Epithelial cell of proximal tubule (primary cell): ENCODE results near the gene CSTF3. TPM values are rescaled to one million over a fixed set of nuclear protein-coding genes. Genes with fewer than 3 reads are reported as not detected.
"Not testable (repeated sequence)": the region's sequence is repeated elsewhere in the genome, so short reads cannot be mapped to it uniquely, and the experiment has no call there.

Experiments
- DNase-seq: peaks from one replicate; pipeline ENCODE4 v3.0.0-alpha.2; 2011; ENCODE audit warnings: low read depth
- H3K4me3 ChIP-seq: 2 replicates; pipeline ENCODE4 v1.5.1; 2011; ENCODE audit warnings: low read depth, mild to moderate bottlenecking, low read length
- total RNA-seq: library from RNA; depleted of rRNA; stranded (reverse); fragments of >200 nt; gene quantifications from 2 replicates; pipeline ENCODE4 v1.2.3, GENCODE V29; 2015
- TF ChIP-seq, protein P1 (sequence below): conservative IDR thresholded peaks from 2 replicates; pipeline ENCODE4 v1.5.1; 2012; ENCODE audit warnings: low read depth, mild to moderate bottlenecking, low read length

The CSTF3 gene
- total RNA-seq, 1 donor from 2014 or later = 45.1 TPM

DNA sequence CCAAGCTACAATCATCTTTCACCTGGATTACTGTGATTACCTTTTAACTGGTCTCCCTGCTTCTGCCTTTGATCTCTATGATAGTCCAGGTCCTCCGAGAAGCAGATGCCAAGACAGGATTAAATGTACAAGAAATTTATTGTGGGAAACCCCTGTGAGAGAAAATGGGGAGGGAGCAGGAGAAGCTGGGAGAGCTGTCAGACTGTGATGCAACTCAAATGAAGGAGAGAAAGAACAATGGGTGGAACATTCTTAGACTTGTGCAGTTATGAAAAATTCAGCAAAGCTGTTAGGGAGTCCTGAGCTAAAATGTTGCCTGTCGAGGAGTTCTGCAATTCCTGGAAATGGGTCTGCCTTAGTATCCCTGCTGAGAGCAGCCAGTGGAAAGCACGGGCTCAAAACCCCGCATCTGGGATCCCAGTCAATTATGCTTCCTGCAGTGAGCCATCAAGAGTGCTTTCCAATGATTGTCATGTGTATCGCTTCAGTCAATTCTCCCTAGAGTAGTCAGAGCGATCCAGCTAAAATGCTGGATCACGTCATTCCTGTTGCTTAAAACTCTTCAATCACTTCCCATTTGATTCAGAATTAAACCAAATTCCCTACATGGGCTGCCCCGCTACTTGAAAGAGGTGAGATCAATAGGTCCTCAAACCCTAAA lies 16.5 kb upstream of the CSTF3 start:
- H3K4me3 ChIP-seq = no peak overlapping the region
- no peak for DNase-seq
- TF ChIP-seq, protein P1, sequence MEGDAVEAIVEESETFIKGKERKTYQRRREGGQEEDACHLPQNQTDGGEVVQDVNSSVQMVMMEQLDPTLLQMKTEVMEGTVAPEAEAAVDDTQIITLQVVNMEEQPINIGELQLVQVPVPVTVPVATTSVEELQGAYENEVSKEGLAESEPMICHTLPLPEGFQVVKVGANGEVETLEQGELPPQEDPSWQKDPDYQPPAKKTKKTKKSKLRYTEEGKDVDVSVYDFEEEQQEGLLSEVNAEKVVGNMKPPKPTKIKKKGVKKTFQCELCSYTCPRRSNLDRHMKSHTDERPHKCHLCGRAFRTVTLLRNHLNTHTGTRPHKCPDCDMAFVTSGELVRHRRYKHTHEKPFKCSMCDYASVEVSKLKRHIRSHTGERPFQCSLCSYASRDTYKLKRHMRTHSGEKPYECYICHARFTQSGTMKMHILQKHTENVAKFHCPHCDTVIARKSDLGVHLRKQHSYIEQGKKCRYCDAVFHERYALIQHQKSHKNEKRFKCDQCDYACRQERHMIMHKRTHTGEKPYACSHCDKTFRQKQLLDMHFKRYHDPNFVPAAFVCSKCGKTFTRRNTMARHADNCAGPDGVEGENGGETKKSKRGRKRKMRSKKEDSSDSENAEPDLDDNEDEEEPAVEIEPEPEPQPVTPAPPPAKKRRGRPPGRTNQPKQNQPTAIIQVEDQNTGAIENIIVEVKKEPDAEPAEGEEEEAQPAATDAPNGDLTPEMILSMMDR = no peak

DNA sequence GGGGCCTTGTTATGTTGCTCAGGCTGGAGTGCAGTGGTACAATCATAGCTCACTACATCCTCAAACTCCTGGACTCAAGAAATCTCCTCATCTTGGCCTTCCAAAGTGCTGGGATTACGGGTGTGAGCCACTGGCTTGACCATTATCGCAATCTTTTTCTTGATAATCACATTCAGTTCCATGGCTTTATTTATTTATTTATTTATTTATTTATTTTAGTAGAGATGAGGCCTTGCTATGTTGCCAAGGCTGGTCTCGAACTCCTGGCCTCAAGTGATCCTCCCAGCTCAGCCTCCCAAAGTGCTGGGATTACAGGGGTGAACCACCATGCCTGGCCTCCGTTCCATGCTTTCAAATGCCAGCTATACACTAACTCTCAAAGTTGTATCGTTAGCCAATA lies 15.5 kb upstream of the CSTF3 start:
- DNase-seq, H3K4me3 ChIP-seq: not testable (repeated sequence)

DNA sequence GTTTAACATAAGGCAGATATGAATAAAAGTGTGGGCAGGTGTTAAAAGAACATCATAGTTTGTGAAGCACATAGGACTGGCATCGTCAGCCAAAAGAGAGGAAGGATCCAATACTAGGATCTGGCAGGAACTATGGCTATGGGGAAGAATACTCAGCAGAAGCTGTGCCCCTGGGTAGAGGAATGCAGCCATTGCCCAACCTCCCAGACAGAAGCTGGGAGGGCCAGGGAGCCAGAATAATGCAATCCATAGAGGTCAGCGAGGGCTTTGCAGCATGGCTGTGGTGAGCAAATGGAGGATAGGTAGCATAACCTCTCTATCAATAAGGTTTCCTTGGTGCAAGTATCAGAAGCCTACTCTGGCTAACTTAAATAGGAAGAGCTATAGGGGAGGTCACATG lies 11.7 kb upstream of the CSTF3 start:
- TF ChIP-seq, protein P1 = no peak
- no peak for DNase-seq
- no peak overlapping the region for H3K4me3 ChIP-seq

DNA sequence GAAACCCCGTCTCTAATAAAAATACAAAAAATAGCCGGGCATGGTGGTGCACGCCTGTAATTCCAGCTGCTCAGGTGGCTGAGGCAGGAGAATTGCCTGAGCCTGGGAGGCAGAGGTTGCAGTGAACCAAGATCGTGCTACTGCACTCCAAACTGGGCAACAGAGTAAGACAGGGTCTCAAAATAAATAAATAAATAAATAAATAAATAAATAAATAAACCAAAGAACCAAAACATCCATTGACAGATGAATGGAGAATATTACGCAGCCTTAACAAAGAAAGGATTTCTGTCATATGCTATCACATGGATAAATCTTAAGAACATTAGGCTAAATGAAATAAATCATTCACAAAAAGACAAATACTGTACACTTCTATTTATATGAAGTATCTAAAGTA lies 11.1 kb upstream of the CSTF3 start:
- TF ChIP-seq, protein P1 = no peak

DNA sequence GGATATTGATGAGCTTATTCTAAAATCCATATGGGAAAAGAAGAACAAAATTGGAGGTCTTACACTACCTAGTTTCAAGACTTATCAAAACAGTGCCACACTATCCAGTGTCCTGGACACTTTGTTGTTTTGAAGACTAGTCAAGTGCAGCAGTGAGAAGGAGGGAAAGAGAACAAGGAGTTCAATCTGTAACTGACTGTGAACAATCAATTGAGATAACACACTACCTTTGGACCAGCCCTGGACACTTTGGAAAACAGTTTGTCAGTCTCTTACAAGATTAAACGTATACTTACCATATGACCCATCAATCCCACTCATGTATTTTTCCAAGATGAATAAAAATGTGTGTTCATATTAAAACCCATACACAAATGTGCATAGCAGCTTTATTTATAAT lies 10.0 kb upstream of the CSTF3 start:
- H3K4me3 ChIP-seq = no peak overlapping the region
- DNase-seq = no peak
- TF ChIP-seq, protein P1 = no peak

More for the DNA sequence above, 11.1 kb upstream of the CSTF3 start:
- DNase-seq = no peak
- H3K4me3 ChIP-seq = no peak overlapping the region

DNA sequence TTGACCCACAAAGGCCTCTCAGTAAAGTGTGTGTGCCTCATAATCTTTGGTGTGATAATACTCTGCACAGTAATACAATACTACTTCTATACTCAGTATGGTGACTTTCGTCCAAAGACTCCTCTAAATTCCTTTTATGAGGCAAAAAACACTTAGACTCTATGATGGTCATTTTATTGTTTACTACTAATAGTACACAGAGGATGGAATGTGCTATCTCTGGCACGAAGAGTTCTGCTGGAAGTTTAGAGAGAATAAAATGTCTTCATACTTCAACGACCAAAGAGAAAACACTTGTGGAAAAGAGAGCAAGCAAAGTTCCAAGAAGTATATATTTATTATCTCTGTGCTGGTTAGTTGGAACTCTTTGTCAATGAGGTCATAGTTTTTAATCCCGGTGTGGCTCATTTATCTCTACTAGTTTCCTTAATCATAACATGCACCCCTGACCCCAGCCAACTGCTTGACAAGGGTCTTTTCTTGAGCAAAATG lies 7.5 kb upstream of the CSTF3 start:
- no peak overlapping the region for H3K4me3 ChIP-seq
- no peak for DNase-seq
- TF ChIP-seq, protein P1 = no peak

DNA sequence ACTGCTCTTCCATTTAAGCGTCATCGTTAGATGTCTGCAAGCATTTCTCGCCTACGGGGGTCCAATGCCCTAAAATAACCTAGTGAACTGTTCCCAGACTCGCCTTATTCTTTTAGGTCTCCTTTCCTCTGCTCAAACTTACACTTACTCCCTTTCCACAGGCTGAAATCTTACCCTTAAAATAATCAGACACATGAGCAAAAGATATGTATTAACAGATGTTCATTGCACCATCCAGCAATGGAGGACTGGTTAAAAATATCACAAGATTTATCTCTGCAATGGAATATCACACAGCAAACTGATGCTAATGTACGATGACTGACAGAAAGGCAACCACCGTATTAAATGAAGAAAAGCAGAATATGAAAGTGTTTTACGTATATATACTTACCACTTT lies 1.6 kb upstream of the CSTF3 start:
- no peak for DNase-seq
- H3K4me3 ChIP-seq = no peak overlapping the region
- TF ChIP-seq, protein P1 = no peak
